ENCODE results near the gene IFT27.

DNA sequence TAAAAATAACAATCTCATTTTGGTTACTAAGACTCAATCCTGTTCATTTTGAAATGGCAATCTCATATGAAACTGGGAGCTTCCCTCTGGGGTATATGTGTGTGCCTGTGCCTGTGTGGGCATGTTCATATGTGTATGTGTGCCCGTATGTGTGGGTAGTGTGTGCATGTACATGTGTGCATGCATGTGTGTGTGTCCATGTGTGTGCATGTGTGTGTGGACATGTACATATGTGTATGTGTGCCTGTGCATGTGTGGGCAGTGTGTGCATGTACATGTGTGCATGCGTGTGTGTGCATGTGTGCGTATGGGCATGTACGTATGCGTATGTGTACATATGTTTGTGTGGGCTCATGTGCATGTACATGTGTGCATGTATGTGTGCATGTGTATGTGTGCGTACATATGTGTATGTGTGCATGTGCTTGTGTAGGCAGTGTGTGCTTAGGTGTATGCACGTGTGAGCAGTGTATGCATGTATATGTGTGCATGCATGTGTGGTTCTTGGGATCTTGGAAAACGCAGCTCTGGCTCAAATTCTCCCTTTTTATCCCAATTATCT lies 47.9 kb downstream of the IFT27 start:
- TF ChIP-seq EP300 (IDR thresholded peaks at IDR 0.05), result no peak
- TF ChIP-seq, protein P1, sequence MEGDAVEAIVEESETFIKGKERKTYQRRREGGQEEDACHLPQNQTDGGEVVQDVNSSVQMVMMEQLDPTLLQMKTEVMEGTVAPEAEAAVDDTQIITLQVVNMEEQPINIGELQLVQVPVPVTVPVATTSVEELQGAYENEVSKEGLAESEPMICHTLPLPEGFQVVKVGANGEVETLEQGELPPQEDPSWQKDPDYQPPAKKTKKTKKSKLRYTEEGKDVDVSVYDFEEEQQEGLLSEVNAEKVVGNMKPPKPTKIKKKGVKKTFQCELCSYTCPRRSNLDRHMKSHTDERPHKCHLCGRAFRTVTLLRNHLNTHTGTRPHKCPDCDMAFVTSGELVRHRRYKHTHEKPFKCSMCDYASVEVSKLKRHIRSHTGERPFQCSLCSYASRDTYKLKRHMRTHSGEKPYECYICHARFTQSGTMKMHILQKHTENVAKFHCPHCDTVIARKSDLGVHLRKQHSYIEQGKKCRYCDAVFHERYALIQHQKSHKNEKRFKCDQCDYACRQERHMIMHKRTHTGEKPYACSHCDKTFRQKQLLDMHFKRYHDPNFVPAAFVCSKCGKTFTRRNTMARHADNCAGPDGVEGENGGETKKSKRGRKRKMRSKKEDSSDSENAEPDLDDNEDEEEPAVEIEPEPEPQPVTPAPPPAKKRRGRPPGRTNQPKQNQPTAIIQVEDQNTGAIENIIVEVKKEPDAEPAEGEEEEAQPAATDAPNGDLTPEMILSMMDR (IDR thresholded peaks at IDR 0.05), result no peak
